Measurements from ENCODE around the gene PRICKLE1.

The PRICKLE1 gene

GRCh38 chr12:42482748-42483520, 106.6 kb downstream of the PRICKLE1 start:
- Histone ChIP-seq H3K27me3 (ENCODE audit: insufficient read depth, low read length, poor library complexity, severe bottlenecking) (no peaks in the 10 kb centered on the region), H3K4me2 (ENCODE audit: low read depth, low read length, poor library complexity, severe bottlenecking) (no peak overlapping the region), H3K79me2 (ENCODE audit: insufficient read depth, low read length) (no peaks in the 10 kb centered on the region), H3F3A (ENCODE audit: low read depth) (no peaks in the 10 kb centered on the region), H4K20me1 (ENCODE audit: insufficient read depth, low read length, poor library complexity, severe bottlenecking) (no peaks in the 10 kb centered on the region), H3K9me2 (replicated peaks; ENCODE audit: low read depth, low read length) (no peaks in the 10 kb centered on the region), H3K36me3 (ENCODE audit: insufficient read depth, low read length) (no peaks in the 10 kb centered on the region), H2AFZ (ENCODE audit: low read length) (no peak overlapping the region), H3K9me3 (ENCODE audit: insufficient read depth, low read depth, low read length) (no peaks in the 10 kb centered on the region), H3K9ac (ENCODE audit: low read depth, low read length, poor library complexity, severe bottlenecking) (no peak overlapping the region), H3K4me3 (ENCODE audit: low read length, poor library complexity, severe bottlenecking) (no peak overlapping the region), H3K4me1 (ENCODE audit: insufficient read depth, low read length, poor library complexity, severe bottlenecking) (no peaks in the 10 kb centered on the region)
- no peak for TF ChIP-seq CTCF (conservative IDR thresholded peaks at IDR 0.05; ENCODE audit: low read length)
- TF ChIP-seq EZH2phosphoT487 (IDR thresholded peaks at IDR 0.05; ENCODE audit: borderline replicate concordance): no peak

- H3K36me3 ChIP-seq (ENCODE audit: insufficient read depth, low read length): no peaks in the 10 kb centered on the region
- H3K9me2 ChIP-seq (replicated peaks; ENCODE audit: low read depth, low read length): no peaks in the 10 kb centered on the region
- H3K79me2 ChIP-seq (ENCODE audit: insufficient read depth, low read length): no peaks in the 10 kb centered on the region
- TF ChIP-seq EZH2phosphoT487 (IDR thresholded peaks at IDR 0.05; ENCODE audit: borderline replicate concordance) (no peak), CTCF (conservative IDR thresholded peaks at IDR 0.05; ENCODE audit: low read length) (no peak)
- no peaks in the 10 kb centered on the region for H3F3A ChIP-seq (ENCODE audit: low read depth)
- H3K4me1 ChIP-seq (ENCODE audit: insufficient read depth, low read length, poor library complexity, severe bottlenecking): no peaks in the 10 kb centered on the region
- H3K9ac ChIP-seq (ENCODE audit: low read depth, low read length, poor library complexity, severe bottlenecking): no peak overlapping the region
- H4K20me1 ChIP-seq (ENCODE audit: insufficient read depth, low read length, poor library complexity, severe bottlenecking): no peaks in the 10 kb centered on the region
- no peak overlapping the region for H3K4me2 ChIP-seq (ENCODE audit: low read depth, low read length, poor library complexity, severe bottlenecking)
- H3K9me3 ChIP-seq (ENCODE audit: insufficient read depth, low read depth, low read length): no peaks in the 10 kb centered on the region
- H2AFZ ChIP-seq (ENCODE audit: low read length): no peak overlapping the region
- H3K27me3 ChIP-seq (ENCODE audit: insufficient read depth, low read length, poor library complexity, severe bottlenecking): no peaks in the 10 kb centered on the region
- H3K4me3 ChIP-seq (ENCODE audit: low read length, poor library complexity, severe bottlenecking): no peak overlapping the region
Observed at GRCh38 chr12:42482041-42482747, 107.4 kb downstream of the PRICKLE1 start.

- Histone ChIP-seq H3K4me1 (ENCODE audit: insufficient read depth, low read length, poor library complexity, severe bottlenecking) (no peaks in the 10 kb centered on the region), H3K79me2 (ENCODE audit: insufficient read depth, low read length) (no peaks in the 10 kb centered on the region), H3K36me3 (ENCODE audit: insufficient read depth, low read length) (no peaks in the 10 kb centered on the region), H3K27me3 (ENCODE audit: insufficient read depth, low read length, poor library complexity, severe bottlenecking) (no peaks in the 10 kb centered on the region), H3K9me2 (replicated peaks; ENCODE audit: low read depth, low read length) (no peaks in the 10 kb centered on the region), H2AFZ (ENCODE audit: low read length) (no peak overlapping the region), H3K4me2 (ENCODE audit: low read depth, low read length, poor library complexity, severe bottlenecking) (no peak overlapping the region), H4K20me1 (ENCODE audit: insufficient read depth, low read length, poor library complexity, severe bottlenecking) (no peaks in the 10 kb centered on the region), H3K4me3 (ENCODE audit: low read length, poor library complexity, severe bottlenecking) (no peak overlapping the region), H3K9ac (ENCODE audit: low read depth, low read length, poor library complexity, severe bottlenecking) (no peak overlapping the region), H3K9me3 (ENCODE audit: insufficient read depth, low read depth, low read length) (no peaks in the 10 kb centered on the region), H3F3A (ENCODE audit: low read depth) (no peaks in the 10 kb centered on the region)
- TF ChIP-seq CTCF (conservative IDR thresholded peaks at IDR 0.05; ENCODE audit: low read length): no peak
- no peak for TF ChIP-seq EZH2phosphoT487 (IDR thresholded peaks at IDR 0.05; ENCODE audit: borderline replicate concordance)
Observed at GRCh38 chr12:42481368-42481767, 108.2 kb downstream of the PRICKLE1 start.

Measured in Loucy (cell line).